ENCODE data around the gene FKBP5. TPM values are rescaled to one million over a fixed set of nuclear protein-coding genes. Genes with fewer than 3 reads are reported as not detected.

Gene FKBP5
- total and polyA plus RNA-seq, 10 donors: 23.8 to 368 (median 148) TPM

- peak in 1 of 11 experiments; percentile 13 for TF ChIP-seq CTCF (IDR thresholded peaks at IDR 0.05 in 8 of 11, conservative IDR thresholded peaks at IDR 0.05 in 3 of 11)
- TF ChIP-seq POLR2AphosphoS5 (IDR thresholded peaks at IDR 0.05): peak; percentile 82 to 88 (median 82)
- TF ChIP-seq POLR2A (IDR thresholded peaks at IDR 0.05): peak in 1 of 3 donors; percentile 27
- Histone ChIP-seq H3K9me3 (no peaks in the 10 kb centered on the region), H3K27ac (peak overlapping the region; percentile 84 to 100 (median 94)), H3K27me3 (replicated peaks in 1 of 7) (no peaks in the 10 kb centered on the region), H3K4me1 (peaks cover 6 to 82% (median 56%) of the 10 kb centered on the region in 6 donors), H3K36me3 (peaks cover 0 to 25% (median 6%) of the 10 kb centered on the region in 6 donors), H3K4me3 (peak overlapping the region; percentile 73 to 88 (median 83))
- DNase-seq: peak; percentile 93
- intact Hi-C loops (cut with DNase I; ENCODE audit: low total_unique reads): loop anchor here (5.0 kb wide), 1 partner anchor 39 kb away; no protein-coding TSS in a partner anchor
- WGBS, 5 donors: 0 to 1% (median 0%) methylated on average over 57 to 100 of the region's 100 CpGs
Observed at GRCh38 chr6:35687658-35688604, 784 bp downstream of the FKBP5 start.

GRCh38 chr6:35686873-35687555, 1.7 kb downstream of the FKBP5 start:
- H3K27me3 ChIP-seq (replicated peaks in 1 of 7): no peaks in the 10 kb centered on the region
- intact Hi-C loops (cut with DNase I; ENCODE audit: low total_unique reads): loop anchor here (5.0 kb wide), 1 partner anchor 40 kb away; no protein-coding TSS in a partner anchor
- DNase-seq: no peak
- H3K36me3 ChIP-seq: peaks cover 0 to 33% (median 6%) of the 10 kb centered on the region in 6 donors
- H3K9me3 ChIP-seq: no peaks in the 10 kb centered on the region
- peaks cover 6 to 83% (median 62%) of the 10 kb centered on the region in 6 donors for H3K4me1 ChIP-seq
- peak overlapping the region; percentile 84 to 100 (median 94) for H3K27ac ChIP-seq
- peak overlapping the region; percentile 73 to 88 (median 83) for H3K4me3 ChIP-seq
- TF ChIP-seq CTCF (IDR thresholded peaks at IDR 0.05 in 8 of 11, conservative IDR thresholded peaks at IDR 0.05 in 3 of 11) (no peak), POLR2A (IDR thresholded peaks at IDR 0.05) (no peak), POLR2AphosphoS5 (IDR thresholded peaks at IDR 0.05) (no peak)
- WGBS, 5 donors: 23 to 39% (median 32%) methylated on average over 4 of the region's 4 CpGs

DNA sequence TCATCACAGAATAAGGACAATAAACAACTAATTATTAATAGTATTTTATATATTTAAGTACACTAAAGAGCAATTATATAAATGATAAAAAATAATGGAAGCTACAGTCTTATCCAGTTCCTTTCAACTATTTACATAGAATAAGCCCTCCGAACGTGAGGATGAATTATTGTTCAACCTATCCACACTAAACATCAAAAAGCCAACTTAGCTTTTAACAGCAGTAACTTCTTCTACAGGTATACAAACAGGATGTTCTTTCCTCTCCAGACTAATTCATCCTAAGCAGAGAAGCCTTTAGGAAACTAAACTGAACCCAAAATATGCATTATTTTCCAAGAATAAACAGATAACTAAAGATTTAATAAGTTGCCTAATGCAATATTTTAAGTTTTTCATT, 2.3 kb downstream of the FKBP5 start:
- H3K27ac ChIP-seq: peak overlapping the region in 7 of 8 donors; percentile 90 to 100 (median 97)

More for the DNA sequence above, 2.3 kb downstream of the FKBP5 start:
- Histone ChIP-seq H3K36me3 (peaks cover 0 to 39% (median 6%) of the 10 kb centered on the region in 6 donors), H3K9me3 (no peaks in the 10 kb centered on the region), H3K4me1 (peaks cover 3 to 83% (median 63%) of the 10 kb centered on the region in 6 donors), H3K4me3 (peak overlapping the region; percentile 1 to 88 (median 79)), H3K27me3 (replicated peaks in 1 of 7) (no peaks in the 10 kb centered on the region)
- 31 to 62% (median 41%) methylated on average over 2 of the region's 2 CpGs for WGBS, 5 donors
- DNase-seq: no peak
- intact Hi-C loops (cut with DNase I; ENCODE audit: low total_unique reads): loop anchor here (5.0 kb wide), 1 partner anchor 41 kb away; no protein-coding TSS in a partner anchor
- no peak for TF ChIP-seq POLR2A (IDR thresholded peaks at IDR 0.05)
- no peak for TF ChIP-seq CTCF (IDR thresholded peaks at IDR 0.05 in 8 of 11, conservative IDR thresholded peaks at IDR 0.05 in 3 of 11)
- no peak for TF ChIP-seq POLR2AphosphoS5 (IDR thresholded peaks at IDR 0.05)

Data from spleen (tissue), 11 donors.